Stimulated activated CD8-positive, alpha-beta memory T cell treated with anti-CD3 and anti-CD28 coated beads, Interleukin-4, amount 100 ng/mL, for 24 hours (primary cell): ENCODE results near the gene SRP68.

Experiments
- DNase-seq: peaks from one replicate; pipeline ENCODE4 v3.0.0-alpha.2; 2020; ENCODE audit warnings: low read depth

The SRP68 gene

DNA sequence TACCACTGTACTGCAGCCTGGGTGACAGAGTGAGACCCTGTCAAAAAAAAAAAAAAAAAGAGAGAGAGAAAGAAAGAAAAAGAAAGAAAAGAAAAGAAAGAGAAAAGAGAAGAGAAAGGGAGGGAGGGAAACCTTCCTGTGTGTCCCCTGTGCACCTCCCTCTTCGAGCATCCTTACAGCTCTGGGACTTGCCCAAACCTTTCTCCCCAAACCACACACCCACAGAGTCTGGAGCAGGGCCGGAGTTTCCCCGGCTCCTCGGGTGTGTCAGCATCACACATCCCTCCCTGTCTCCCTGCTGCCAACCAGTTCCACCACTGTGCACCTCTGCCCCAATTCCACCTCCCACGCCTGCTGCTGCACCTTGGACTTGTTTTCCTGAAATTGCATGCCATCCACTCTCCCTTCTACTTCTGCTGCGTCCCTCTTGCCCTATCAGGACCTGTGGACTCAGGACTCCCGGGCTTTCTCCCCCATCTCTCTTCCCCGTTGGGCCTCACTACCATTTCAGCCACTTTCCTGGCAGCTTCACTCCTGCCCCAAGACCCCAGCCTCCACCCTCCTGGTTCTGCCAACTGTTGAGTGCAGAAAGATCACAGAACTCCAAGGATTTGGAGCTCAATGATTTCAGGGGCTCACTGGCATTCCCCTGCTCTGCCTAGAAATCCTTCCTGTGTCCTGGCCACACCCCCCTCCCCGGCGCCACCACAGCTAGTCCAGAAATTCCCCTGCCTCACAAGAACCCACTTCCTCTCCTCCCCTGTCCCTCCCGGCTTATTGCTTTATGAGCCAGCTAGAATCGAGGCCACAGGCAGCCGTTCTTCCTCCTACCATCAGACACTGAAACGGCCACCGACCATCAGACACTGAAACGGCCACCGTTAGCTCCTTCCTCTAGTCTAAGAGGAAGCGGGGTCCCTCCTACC is 75.4 kb downstream of the SRP68 start:
- no peak for DNase-seq

DNA sequence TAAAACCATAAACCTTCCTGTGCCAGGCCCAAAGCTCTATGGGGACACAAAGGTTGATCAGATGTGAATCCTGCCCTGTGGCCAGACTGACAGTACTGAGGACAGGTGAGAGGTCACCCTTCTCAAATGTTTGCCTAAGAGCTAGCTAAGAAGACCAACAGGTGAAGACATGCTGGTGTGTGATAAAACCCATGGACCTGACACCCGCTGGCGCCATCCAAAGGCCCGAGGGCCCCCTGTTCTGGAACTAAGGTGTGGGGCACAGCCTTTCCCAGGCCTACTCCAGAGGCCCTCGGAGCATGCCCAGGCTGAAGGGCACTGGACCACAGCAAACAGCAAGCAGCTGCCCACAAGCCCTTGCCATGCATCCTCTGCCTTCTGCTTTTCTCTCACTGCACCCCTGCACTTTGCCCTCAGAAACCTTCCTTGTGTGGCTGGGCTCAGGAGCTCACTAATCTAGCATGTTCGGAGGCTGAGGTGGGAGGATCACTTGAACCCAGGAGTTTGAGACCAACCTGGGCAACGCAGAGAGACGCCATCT is 76.9 kb downstream of the SRP68 start:
- DNase-seq = no peak

DNA sequence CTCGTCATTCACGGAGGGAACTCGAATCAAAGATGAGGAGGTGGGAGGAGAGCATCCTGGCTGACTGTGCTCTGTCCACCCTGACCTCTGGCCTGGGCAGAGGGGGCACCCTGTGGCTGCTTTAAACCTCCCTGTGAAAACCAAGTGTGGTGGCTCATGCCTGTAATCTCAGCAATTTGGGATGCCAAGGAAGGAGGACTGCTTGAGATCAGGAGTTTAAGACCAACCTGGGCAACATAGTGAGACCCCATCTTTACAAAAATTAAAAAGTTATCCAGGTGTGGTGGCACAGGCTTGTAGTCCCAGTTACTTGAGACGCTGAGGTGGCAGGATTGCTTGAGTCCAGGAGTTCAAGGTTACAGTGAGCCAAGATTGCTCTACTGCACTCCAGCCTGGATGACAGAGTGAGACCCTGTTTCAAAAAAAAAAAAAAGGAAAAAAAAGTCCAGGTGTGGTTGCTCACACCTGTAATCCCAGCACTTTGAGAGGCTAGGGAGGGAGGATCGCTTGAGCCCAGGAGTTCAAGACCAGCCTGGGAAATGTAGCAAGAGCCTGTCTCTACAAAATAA is 77.4 kb downstream of the SRP68 start:
- no peak for DNase-seq

DNA sequence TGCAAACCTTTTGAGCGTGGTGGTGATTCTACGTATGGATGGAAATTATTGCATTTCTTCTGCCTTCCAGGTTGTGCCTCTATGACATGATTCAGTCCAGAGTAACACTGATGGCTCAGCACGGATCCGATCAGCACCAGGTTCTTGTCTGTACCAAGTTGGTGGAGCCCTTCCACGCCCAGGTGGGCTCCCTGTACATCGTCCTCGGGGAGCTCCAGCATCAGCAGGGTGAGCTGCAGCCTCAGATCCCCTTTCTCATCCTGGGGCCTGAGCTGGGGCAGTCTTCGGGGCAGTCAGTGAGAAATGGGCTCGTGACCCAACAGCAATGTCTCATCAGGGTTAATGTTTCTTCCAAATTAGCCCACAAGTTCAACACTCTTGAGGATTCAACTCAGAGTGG is 80.9 kb downstream of the SRP68 start:
- no peak for DNase-seq
